ENCODE measurements around the gene RALGAPB.

- TF ChIP-seq, protein P1, sequence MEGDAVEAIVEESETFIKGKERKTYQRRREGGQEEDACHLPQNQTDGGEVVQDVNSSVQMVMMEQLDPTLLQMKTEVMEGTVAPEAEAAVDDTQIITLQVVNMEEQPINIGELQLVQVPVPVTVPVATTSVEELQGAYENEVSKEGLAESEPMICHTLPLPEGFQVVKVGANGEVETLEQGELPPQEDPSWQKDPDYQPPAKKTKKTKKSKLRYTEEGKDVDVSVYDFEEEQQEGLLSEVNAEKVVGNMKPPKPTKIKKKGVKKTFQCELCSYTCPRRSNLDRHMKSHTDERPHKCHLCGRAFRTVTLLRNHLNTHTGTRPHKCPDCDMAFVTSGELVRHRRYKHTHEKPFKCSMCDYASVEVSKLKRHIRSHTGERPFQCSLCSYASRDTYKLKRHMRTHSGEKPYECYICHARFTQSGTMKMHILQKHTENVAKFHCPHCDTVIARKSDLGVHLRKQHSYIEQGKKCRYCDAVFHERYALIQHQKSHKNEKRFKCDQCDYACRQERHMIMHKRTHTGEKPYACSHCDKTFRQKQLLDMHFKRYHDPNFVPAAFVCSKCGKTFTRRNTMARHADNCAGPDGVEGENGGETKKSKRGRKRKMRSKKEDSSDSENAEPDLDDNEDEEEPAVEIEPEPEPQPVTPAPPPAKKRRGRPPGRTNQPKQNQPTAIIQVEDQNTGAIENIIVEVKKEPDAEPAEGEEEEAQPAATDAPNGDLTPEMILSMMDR (conservative IDR thresholded peaks at IDR 0.05; ENCODE audit: low read depth, low read length): no peak
- TF ChIP-seq EZH2phosphoT487 (IDR thresholded peaks at IDR 0.05; ENCODE audit: borderline replicate concordance, low read length): no peak
- TF ChIP-seq EZH2 (IDR thresholded peaks at IDR 0.05; ENCODE audit: low read length, unreplicated experiment): no peak
Measured at GRCh38 chr20:38581830-38582358, 109.3 kb downstream of the RALGAPB start.
